ENCODE results near the gene PLCB4. TPM values are rescaled to one million over a fixed set of nuclear protein-coding genes. Genes with fewer than 3 reads are reported as not detected.
A peak's percentile ranks its signal among the peaks of the same experiment; 100 is the strongest.

Gene PLCB4
- polyA plus RNA-seq, 10 donors: 3.9 to 6.5 (median 5.3) TPM

DNA sequence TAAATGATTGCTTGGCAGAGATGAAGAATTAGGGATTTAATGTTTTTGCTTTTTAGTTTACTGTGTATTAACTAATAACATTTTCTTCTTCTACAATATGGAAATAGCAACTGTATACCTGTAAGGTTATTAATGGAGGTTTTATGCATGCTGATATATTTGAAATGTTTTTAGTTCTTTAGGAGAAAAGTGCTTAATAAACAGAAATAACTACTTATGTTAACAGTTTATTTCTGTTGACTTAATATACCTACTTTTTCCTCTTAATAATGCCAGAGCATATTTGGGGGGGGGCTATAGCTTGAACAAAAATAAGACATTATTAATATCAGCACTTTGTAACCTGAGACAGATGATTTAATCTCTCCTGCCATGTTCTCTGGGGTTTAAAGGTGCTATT is 33.6 kb downstream of the PLCB4 start:
- no peak for DNase-seq

GRCh38 chr20:9103955-9104354 is 35.1 kb downstream of the PLCB4 start:
- no peak for DNase-seq

- DNase-seq: no peak
These were observed 39.4 kb downstream of the PLCB4 start for GRCh38 chr20:9108260-9108659.

GRCh38 chr20:9109566-9109965 is 40.7 kb downstream of the PLCB4 start:
- no peak for DNase-seq

DNA sequence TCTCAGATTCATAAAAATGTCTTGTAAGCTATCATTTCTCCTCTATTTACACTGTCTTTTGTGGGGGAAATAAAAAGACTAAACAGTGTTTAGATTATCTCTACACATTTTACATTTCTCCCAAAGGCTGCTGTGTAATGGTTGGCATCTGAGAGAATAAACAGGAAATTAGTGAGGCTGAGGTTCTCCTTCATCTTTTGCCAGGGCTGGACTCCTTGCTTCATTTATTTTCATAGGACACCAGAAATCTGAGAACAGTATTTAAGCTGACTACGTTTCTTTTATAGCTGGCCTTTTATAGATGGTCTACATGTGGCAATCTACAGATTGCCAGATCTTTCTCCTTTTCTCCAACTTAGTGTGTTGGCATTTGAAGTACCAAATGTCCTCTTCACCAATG is 41.5 kb downstream of the PLCB4 start:
- DNase-seq: no peak

DNA sequence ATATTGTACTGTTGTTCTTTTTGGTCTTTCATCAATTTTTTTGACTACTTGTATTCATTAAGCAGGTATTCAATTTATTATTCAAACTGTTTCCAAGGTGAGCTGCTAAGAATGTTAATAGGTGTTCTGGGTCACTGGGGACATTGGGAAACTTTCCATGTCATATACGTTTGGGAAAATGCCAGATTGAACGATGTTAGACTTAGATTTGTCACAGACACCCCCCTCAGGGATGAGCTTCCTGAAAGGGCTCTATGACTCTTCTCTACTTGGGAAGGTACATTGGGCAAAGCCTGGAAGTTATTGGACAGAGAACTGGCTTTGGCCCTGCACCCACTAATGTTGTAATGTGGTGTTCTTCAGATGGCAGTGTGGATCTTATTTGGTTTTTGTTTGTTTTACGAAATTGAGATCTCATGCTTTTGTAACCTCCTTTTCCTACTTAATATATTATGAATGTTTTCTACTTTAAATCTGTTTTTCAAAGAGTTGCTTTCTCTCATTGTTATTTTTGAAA is 42.1 kb downstream of the PLCB4 start:
- DNase-seq: no peak

DNA sequence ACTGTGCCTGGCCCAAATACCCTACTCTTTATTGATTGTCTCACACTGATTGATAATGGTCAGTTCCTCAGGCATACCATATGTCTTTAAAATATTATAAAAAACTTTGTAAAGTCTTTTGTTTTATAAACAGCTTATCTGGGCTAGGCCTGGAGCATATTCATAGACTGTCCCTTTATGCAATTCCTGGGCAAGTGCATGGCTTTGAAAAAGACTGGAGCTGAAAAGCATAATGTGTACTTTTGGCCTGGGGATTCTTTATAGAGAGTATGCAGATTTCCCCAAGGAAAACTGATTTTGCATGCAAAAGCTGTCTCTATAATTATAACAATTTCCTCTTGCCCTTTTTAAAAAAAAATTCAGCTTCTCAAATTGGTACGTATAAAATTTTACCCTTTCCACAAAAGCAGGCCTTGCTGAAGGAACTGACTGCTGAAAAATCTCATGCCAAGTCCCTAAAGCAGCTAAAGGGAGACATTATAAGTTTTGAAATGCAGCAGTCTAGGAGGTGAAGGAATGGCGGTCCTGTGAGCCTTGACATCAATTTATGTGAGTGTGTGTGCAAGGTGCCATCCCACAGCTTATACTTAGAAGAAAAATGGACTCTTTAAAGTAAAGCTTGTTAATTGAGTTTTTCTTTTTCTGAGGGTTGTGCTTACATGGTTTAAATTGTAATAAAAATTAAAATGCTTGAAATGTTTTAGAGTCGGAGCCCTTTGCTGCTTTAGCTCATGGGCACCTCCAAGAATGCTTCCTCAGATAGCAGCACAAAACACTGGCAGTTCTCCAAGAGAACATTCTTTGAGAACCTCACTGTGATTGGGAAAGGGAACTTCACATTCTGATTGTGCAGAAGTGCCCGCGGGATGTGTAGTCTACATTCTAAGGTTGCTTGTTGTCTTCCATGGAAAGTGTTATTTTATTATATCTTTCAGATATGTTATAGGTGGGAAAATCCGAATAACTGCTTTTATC is 43.9 kb downstream of the PLCB4 start:
- peak in 1 of 3 donors; percentile 36 for DNase-seq

- no peak for DNase-seq
These were observed 45.8 kb downstream of the PLCB4 start for GRCh38 chr20:9114709-9115108.

GRCh38 chr20:9117548-9117947 is 48.7 kb downstream of the PLCB4 start:
- no peak for DNase-seq

GRCh38 chr20:9119776-9120175 is 50.9 kb downstream of the PLCB4 start:
- no peak for DNase-seq

GRCh38 chr20:9121211-9121610 is 52.3 kb downstream of the PLCB4 start:
- DNase-seq: no peak

DNA sequence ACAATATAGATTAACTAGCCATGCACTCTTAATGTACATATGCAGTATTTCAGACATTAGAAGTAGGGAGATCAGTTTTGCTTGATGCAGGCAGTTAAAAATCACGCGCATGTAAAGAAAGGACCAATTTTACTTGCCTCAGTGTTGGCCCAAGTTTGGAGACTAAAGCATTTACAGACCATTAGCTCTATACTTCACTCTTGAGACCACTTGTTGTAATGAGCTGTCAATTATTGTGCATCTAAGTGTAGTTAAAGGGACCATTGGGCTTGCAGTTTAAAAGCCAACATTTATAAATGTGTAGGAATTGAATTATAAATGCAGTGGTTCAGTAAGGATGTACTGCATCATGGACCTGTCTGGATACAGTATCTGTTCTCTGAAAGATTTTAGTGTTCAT is 53.7 kb downstream of the PLCB4 start:
- no peak for DNase-seq

GRCh38 chr20:9126527-9126926 is 57.6 kb downstream of the PLCB4 start:
- no peak for DNase-seq

DNA sequence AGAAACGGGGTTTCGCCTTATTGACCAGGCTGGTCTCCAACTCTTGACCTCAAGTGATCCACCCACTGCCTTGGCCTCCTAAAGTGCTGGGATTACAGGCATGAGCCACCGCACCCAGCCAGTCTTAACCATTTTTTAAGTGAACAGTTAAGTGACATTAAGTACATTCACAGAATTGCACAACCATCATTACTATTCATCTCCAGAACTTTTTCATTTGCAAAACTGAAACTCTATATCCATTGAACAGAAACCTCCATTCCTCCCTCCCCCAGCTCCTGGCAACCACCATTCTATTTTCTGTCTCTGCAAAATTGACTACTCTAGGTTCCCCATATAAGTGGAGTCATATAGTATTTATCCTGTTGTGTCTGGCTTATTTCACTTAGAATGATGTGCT is 59.7 kb downstream of the PLCB4 start:
- DNase-seq: no peak

DNA sequence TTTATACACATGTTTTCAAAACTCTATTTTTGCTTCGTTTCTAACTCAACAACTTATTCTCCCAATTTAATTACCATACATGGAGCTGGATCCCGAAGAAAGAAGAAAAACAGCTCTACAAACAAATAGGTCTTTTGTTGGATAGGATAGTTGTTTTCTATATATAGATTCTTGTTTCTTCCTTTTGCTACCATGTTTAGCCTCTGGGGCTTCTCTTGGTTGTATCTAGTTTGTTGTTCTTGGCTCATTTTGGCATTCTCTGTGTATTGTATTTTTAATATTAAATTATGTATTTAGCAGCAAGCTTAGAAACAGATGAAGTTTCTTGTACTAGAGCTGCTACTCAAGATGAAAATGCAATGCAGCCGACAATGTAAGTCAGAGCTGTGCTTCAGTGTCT is 60.9 kb downstream of the PLCB4 start:
- DNase-seq: peak in 1 of 3 donors; percentile 37

- peak; percentile 21 to 69 (median 41) for DNase-seq
These were observed 61.6 kb downstream of the PLCB4 start for GRCh38 chr20:9130521-9130920.

DNA sequence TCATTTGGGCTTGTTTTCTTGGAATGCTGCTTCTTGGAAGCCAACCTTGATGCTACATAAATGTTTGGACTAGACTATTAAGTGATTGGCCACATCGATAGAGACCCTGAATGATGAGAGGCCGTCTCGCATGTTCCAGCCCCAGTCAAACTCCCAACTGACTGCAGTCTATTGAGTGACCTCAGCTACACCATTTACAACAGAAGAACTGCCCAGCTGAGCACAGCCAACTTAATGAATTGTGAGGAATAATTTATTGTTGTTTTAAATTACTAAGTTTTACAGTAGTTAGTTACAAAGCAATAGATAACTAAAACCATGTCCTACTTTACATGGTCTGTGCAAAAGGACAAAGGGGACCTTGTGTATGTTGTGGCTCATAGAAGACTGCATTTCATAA is 63.0 kb downstream of the PLCB4 start:
- no peak for DNase-seq

DNA sequence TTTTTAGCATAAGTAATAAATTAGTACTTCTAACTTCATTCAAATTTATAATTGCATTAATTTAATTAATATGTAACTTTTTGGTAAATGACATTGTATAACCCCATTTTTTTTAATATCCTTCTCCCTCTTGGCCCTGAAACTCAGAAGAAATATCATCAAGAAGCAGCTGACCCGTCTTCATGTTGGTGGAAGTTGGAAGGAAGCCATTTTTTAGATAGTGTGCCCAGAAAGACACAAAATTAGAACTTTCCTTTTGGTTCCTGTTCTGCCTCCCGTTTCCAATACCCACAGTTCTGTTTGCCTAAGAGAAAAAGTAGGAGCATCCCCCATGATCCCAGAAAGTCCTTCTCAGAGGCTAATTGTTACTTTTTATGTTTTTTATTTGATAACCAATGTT is 65.5 kb downstream of the PLCB4 start:
- no peak for DNase-seq

GRCh38 chr20:9136114-9136513 is 67.2 kb downstream of the PLCB4 start:
- DNase-seq: no peak

- no peak for DNase-seq
These were observed 68.1 kb downstream of the PLCB4 start for GRCh38 chr20:9137001-9137400.

DNA sequence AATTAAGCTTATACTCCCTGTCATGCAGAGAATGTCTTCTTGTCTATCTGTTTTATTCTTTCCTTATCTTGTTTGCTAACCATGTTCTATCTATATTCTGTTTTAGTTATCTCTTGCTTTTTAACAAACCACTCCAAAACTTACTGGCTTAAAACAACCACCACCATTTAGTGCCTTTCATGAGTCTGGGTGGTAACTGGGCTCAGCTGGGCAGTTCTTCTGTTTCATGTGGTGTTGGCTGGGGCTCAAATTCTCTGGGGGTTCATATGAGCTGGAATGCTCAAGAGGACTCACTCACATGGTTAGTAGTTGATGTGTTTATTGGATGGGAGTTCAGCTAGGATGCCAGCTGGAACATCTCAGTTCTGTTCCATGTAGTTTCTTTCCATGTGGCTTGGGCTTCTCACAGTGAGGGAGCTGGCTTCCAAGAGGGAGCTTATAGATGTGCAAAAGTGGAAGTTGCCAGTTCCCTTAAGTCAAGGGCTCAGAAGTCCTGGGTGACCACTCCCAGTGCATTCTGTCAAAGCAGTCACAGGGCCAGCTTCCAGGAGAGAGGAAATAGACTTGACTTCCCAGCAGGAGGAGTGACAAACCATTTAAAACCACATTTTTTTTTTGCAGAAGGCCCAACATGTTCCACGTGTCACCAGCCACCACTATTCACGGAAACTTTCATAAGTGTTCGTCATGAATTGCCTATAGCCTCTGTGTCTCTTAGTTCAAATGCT is 70.4 kb downstream of the PLCB4 start:
- DNase-seq: no peak

DNA sequence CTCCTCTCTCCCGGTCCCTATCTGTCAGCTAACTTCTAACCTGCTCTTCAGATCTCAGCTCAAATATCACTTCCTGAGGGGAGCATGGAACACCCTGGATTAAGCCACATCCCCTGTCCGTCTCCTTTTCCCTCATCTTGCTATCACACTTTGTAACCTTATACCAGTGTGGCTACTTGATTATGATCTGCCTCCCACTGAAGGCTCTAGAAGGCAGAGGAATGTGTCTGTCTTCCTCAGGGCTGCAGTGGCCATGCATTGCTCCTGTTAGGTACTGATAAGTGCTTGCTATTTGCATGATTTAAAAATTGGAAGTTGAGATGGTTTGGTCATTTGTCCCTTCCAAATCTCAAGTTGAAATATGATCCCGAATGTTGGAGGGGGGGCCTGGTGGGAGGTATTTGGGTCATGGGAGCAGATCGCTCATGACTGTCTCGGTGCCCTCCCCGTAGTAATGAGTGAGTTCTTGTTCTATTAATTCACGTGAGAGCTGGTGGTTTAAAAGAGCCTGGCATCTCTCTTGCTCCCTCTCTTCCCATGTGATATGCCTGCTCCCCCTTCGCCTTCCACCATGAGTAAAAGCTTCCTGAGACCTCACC is 71.4 kb downstream of the PLCB4 start:
- DNase-seq: no peak
